K562 (cell line): ENCODE results near the gene RASL11A. TPM values are rescaled to one million over a fixed set of nuclear protein-coding genes. Genes with fewer than 3 reads are reported as not detected.
A peak's percentile ranks its signal among the peaks of the same experiment; 100 is the strongest.

Experiments
- ATAC-seq: fragments of 200-7000 bp; cut with Tn5 transposase; 3 replicates; pipeline ENCODE4 v1.9.1; 2020; ENCODE audit warnings: moderate library complexity
- BruUV-seq: library from RNA; stranded (reverse); fragments of 400-500 nt; replicated peaks from 2 replicates; lab custom pipeline; 2021; lab: Mats Ljungman, UMichigan
- CTCF ChIA-PET: fragments of 300-600 bp; formaldehyde crosslinking; extraction: SDS; loops from one replicate; lab custom pipeline; 2021; ENCODE audit warnings: low intra/inter-chr PET ratio; lab: Yijun Ruan, JAX
- POLR2A ChIA-PET: fragments of 300-600, 350-650 bp; sonication (Branson Sonifier 250); formaldehyde crosslinking; extraction: SDS; loops from one replicate; lab custom pipeline; 2021; ENCODE audit warnings: antibody characterized with exemption, inconsistent platforms; lab: Yijun Ruan, JAX
- DNase-seq, 4 experiments: peaks; one replicate each; pipeline versions ENCODE4 v3.0.0 to v3.0.0-alpha.2; 2011 to 2018; ENCODE audit warnings: low spot score in 3 of 4, mixed read lengths in 3 of 4; ENCODE audit errors: extremely low read depth in 1 of 4
- FAIRE-seq: peaks from 2 replicates; lab custom pipeline; 2011; peaks lifted over from hg19 to GRCh38; lab: Jason Lieb, UNC
- H2AFZ ChIP-seq: 2 replicates; pipeline ENCODE4 v1.6.0; 2011; ENCODE audit warnings: low read depth, low read length, control low read depth, inconsistent platforms
- H3K27ac ChIP-seq: fragments of 200-600 bp; 3 replicates; pipeline ENCODE4 v1.8.0; 2011; ENCODE audit warnings: low read depth, mild to moderate bottlenecking, control low read depth, inconsistent platforms, low read length, moderate library complexity, mixed read lengths; ENCODE audit errors: extremely low read depth
- H3K27me3 ChIP-seq, 2 experiments: fragments of 300-600 bp in 1 of 2; 2 replicates in 1 of 2; 3 replicates in 1 of 2; pipeline versions ENCODE4 v1.6.0 to v1.8.0; 2011; ENCODE audit warnings: inconsistent platforms in 2 of 2, low read length in 2 of 2, mild to moderate bottlenecking in 1 of 2, mixed read lengths in 1 of 2, moderate library complexity in 1 of 2; ENCODE audit not compliant: control insufficient read depth in 2 of 2, insufficient read depth in 2 of 2
- H3K36me3 ChIP-seq: fragments of 300-600 bp; 3 replicates; pipeline ENCODE4 v1.8.0; 2011; ENCODE audit warnings: mild to moderate bottlenecking, low read length, inconsistent platforms; ENCODE audit not compliant: control insufficient read depth, insufficient read depth
- H3K4me1 ChIP-seq, 2 experiments: fragments of 200-600 bp in 1 of 2; replicated peaks in 1 of 2; 2 replicates in 1 of 2; 3 replicates in 1 of 2; pipeline versions ENCODE4 v1.5.1 to v1.8.0; 2011; ENCODE audit warnings: inconsistent platforms in 2 of 2, low read length in 2 of 2, mild to moderate bottlenecking in 1 of 2, mixed read lengths in 1 of 2, moderate library complexity in 1 of 2; ENCODE audit not compliant: control insufficient read depth in 2 of 2, insufficient read depth in 2 of 2
- H3K4me2 ChIP-seq: 2 replicates; pipeline ENCODE4 v1.6.1; 2011; ENCODE audit warnings: low read length, control low read depth, inconsistent platforms, mixed read lengths; ENCODE audit not compliant: insufficient read depth
- H3K4me3 ChIP-seq: fragments of 200-600 bp; sonication (generic), shearing (Covaris generic); 2 replicates; pipeline ENCODE4 v1.5.1; 2016; ENCODE audit warnings: control low read depth, inconsistent platforms
- H3K79me2 ChIP-seq: fragments of 200-600 bp; 3 replicates; pipeline ENCODE4 v1.8.0; 2011; ENCODE audit warnings: low read length, inconsistent platforms; ENCODE audit not compliant: control insufficient read depth, insufficient read depth
- H3K9ac ChIP-seq, 2 experiments: 2 replicates each; pipeline versions ENCODE4 v1.6.0 to v1.6.1; 2011; ENCODE audit warnings: low read depth in 2 of 2, low read length in 2 of 2, control low read depth in 1 of 2, inconsistent platforms in 1 of 2, mild to moderate bottlenecking in 1 of 2, mixed read lengths in 1 of 2; ENCODE audit not compliant: insufficient read depth in 1 of 2
- H3K9me1 ChIP-seq: one replicate; pipeline ENCODE4 v1.6.0; 2011; ENCODE audit warnings: inconsistent platforms, mild to moderate bottlenecking, low read length, moderate library complexity; ENCODE audit not compliant: control insufficient read depth, insufficient read depth
- H3K9me3 ChIP-seq: replicated peaks from 2 replicates; pipeline ENCODE4 v1.5.1; 2011; ENCODE audit warnings: low read depth, low read length, inconsistent platforms; ENCODE audit not compliant: control insufficient read depth, insufficient read depth
- H4K20me1 ChIP-seq: replicated peaks from 2 replicates; pipeline ENCODE4 v1.6.1; 2011; ENCODE audit warnings: low read length, inconsistent platforms, mixed read lengths; ENCODE audit not compliant: control insufficient read depth, insufficient read depth
- CBX5 ChIP-seq: IDR thresholded peaks from 2 replicates; pipeline ENCODE4 v1.6.1; 2014; ENCODE audit warnings: low read depth, borderline replicate concordance
- EHMT2 ChIP-seq: fragments of 450-650 bp; IDR thresholded peaks from 2 replicates; pipeline ENCODE4 v1.6.1; 2018; ENCODE audit warnings: antibody characterized with exemption
- WGBS: fragments of 100-300 bp; shearing (Covaris generic); methylation state at CpG from one replicate; pipeline ENCODE4 v1.1.6; 2016; ENCODE audit warnings: low coverage, mixed read lengths; ENCODE audit not compliant: insufficient coverage; ENCODE audit errors: missing lambda C conversion rate; 5-methylcytosine and 5-hydroxymethylcytosine counted together
- in situ Hi-C: fragments of 300-500 bp; cut with MboI; formaldehyde crosslinking; loops from 4 replicates; pipeline ENCODE4 v1.15.0; 2018; ENCODE audit warnings: inconsistent platforms, mixed read lengths
- intact Hi-C: fragments of 100-400 bp; cut with micrococcal nuclease; formaldehyde crosslinking; loops from 2 replicates; pipeline ENCODE4 v1.14.2; 2022
- polyA plus RNA-seq, 8 experiments: library from polyadenylated mRNA; depleted of rRNA in 4 of 8; stranded (reverse) in 5 of 8; unstranded in 3 of 8; fragments of >200 nt; fragmentation: Nextera tagmentation in 2 of 8; fragmentation: Illumina TruSeq in 1 of 8; extraction: Ambion mirVana in 2 of 8; extraction: Trizol in 1 of 8; gene quantifications; 2 replicates each; pipeline versions ENCODE4 v1.2.1 to v1.2.3, GENCODE V29; 2011 to 2014; ENCODE audit warnings: inconsistent platforms in 1 of 8, missing spikeins in 1 of 8
- total RNA-seq, 7 experiments: library from RNA; depleted of rRNA in 6 of 7; stranded (reverse); fragments of >200 nt in 6 of 7; fragmentation: Illumina TruSeq in 2 of 7; extraction: Trizol in 2 of 7; gene quantifications; 2 replicates each; pipeline versions ENCODE4 v1.2.1 to v1.2.3, GENCODE V29; 2011 to 2021; ENCODE audit warnings: low replicate concordance in 1 of 7
- TF ChIP-seq, protein P1 (sequence below), 2 experiments: fragments of 450-650 bp; formaldehyde crosslinking in 1 of 2; IDR thresholded peaks; 2 replicates each; pipeline versions ENCODE4 v1.4.0 to v1.6.1; 2014 to 2020; ENCODE audit warnings: mild to moderate bottlenecking in 2 of 2, borderline replicate concordance in 1 of 2, low read depth in 1 of 2
- TF ChIP-seq, protein P2 (sequence below): sonication (generic); formaldehyde crosslinking; IDR thresholded peaks from 2 replicates; pipeline ENCODE4 v1.9.0; 2022; ENCODE audit warnings: mild to moderate bottlenecking, missing genetic modification reagents

Gene RASL11A
- total and polyA plus RNA-seq, 9 of the 15 experiments (the other 6 are each of a cell fraction or from before 2014, with no cell fraction given): 0.11 to 2.2 (median 1.5) TPM; not detected in 1

- Histone ChIP-seq H3K27me3 (no peaks in the 10 kb centered on the region), H3K4me2 (no peak overlapping the region)
Observed at GRCh38 chr13:27269114-27269665, 1.4 kb upstream of the RASL11A start.

More at GRCh38 chr13:27269114-27269665, 1.4 kb upstream of the RASL11A start:
- intact Hi-C loops: no loop called here
- H3K36me3 ChIP-seq: no peaks in the 10 kb centered on the region
- no peak overlapping the region for H2AFZ ChIP-seq
- H3K27ac ChIP-seq: no peak overlapping the region
- no peaks in the 10 kb centered on the region for H3K9me3 ChIP-seq
- TF ChIP-seq, protein P1, sequence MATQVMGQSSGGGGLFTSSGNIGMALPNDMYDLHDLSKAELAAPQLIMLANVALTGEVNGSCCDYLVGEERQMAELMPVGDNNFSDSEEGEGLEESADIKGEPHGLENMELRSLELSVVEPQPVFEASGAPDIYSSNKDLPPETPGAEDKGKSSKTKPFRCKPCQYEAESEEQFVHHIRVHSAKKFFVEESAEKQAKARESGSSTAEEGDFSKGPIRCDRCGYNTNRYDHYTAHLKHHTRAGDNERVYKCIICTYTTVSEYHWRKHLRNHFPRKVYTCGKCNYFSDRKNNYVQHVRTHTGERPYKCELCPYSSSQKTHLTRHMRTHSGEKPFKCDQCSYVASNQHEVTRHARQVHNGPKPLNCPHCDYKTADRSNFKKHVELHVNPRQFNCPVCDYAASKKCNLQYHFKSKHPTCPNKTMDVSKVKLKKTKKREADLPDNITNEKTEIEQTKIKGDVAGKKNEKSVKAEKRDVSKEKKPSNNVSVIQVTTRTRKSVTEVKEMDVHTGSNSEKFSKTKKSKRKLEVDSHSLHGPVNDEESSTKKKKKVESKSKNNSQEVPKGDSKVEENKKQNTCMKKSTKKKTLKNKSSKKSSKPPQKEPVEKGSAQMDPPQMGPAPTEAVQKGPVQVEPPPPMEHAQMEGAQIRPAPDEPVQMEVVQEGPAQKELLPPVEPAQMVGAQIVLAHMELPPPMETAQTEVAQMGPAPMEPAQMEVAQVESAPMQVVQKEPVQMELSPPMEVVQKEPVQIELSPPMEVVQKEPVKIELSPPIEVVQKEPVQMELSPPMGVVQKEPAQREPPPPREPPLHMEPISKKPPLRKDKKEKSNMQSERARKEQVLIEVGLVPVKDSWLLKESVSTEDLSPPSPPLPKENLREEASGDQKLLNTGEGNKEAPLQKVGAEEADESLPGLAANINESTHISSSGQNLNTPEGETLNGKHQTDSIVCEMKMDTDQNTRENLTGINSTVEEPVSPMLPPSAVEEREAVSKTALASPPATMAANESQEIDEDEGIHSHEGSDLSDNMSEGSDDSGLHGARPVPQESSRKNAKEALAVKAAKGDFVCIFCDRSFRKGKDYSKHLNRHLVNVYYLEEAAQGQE (IDR thresholded peaks at IDR 0.05; ENCODE audit: borderline replicate concordance): peak; percentile 75
- TF ChIP-seq, protein P1 (CRISPR knock-in tag; IDR thresholded peaks at IDR 0.05; ENCODE audit: low read depth): no peak
- no peak for TF ChIP-seq CBX5
- peak; percentile 68 for TF ChIP-seq EHMT2
- TF ChIP-seq, protein P2, sequence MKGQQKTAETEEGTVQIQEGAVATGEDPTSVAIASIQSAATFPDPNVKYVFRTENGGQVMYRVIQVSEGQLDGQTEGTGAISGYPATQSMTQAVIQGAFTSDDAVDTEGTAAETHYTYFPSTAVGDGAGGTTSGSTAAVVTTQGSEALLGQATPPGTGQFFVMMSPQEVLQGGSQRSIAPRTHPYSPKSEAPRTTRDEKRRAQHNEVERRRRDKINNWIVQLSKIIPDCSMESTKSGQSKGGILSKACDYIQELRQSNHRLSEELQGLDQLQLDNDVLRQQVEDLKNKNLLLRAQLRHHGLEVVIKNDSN (CRISPR knock-in tag): 0 out of 2 replicates have a peak, but pooled peaks have one; percentile 27
- FAIRE-seq (no peak), DNase-seq (no peak), ATAC-seq (no peak)
- peaks cover 3 to 17% of the 10 kb centered on the region in 2 experiments; a peak in 3 of 5 replicates for H3K4me1 ChIP-seq
- no peaks in the 10 kb centered on the region for H3K79me2 ChIP-seq
- 40% methylated on average over 2 of the region's 2 CpGs for WGBS
- no TSS peak for BruUV-seq
- H4K20me1 ChIP-seq: no peaks in the 10 kb centered on the region
- no peak overlapping the region for H3K9ac ChIP-seq
- CTCF ChIA-PET: no interaction called here
- POLR2A ChIA-PET: interaction anchor here (0.8 kb wide), 1 partner anchor 15 kb away, joined by 3 read pairs; no protein-coding TSS in a partner anchor
- in situ Hi-C loops: no loop called here
- no peaks in the 10 kb centered on the region for H3K9me1 ChIP-seq
- H3K4me3 ChIP-seq: no peak overlapping the region
